ENCODE measurements around the gene SPRING1. TPM values are rescaled to one million over a fixed set of nuclear protein-coding genes. Genes with fewer than 3 reads are reported as not detected.

SPRING1 gene
- total and polyA plus RNA-seq, 2 of the 13 experiments (the other 11 are each of a cell fraction or from before 2014, with no cell fraction given) = 20.0 to 51.8 TPM

DNA sequence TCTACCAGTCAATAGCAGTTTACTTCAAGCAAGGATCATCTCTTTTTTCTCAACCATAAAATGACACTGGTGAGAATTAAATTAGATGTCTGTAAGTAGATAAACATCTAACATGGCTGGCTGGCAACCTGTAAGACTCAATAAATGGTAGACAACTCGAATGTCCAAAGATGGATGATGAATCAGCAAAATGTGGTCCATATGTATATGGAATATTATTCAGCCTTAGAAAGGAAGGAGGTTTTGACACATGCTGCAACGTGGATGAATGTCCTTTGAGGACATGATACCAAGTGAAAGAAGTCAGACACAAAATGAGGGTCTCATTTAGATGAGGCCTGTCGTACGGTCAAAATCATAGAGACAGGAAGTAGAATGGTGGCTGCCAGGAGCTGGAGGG lies 46.2 kb downstream of the SPRING1 start:
- Histone ChIP-seq H3K9me3 (ENCODE audit: low read length) (no peaks in the 10 kb centered on the region), H3K9ac (ENCODE audit: insufficient read depth, low read depth, low read length) (no peak overlapping the region), H3K4me3 (replicated peaks in 1 of 3; ENCODE audit: insufficient read depth in 1 of 3, low read depth in 2 of 3, low read length in 3 of 3) (no peak overlapping the region), H3K36me3 (replicated peaks in 1 of 2; ENCODE audit: control insufficient read depth in 1 of 2, insufficient read depth in 2 of 2, low read length in 2 of 2) (no peaks in the 10 kb centered on the region), H2AFZ (ENCODE audit: low read length) (no peak overlapping the region), H3K4me1 (ENCODE audit: insufficient read depth, low read length) (peaks cover 17% of the 10 kb centered on the region), H3K79me2 (ENCODE audit: insufficient read depth, low read length) (no peaks in the 10 kb centered on the region), H4K20me1 (ENCODE audit: insufficient read depth, low read length) (no peaks in the 10 kb centered on the region), H3K27me3 (ENCODE audit: control insufficient read depth in 1 of 2, insufficient read depth in 2 of 2, low read length in 2 of 2) (peaks cover 3 to 29% of the 10 kb centered on the region in 2 experiments; a peak in 4 of 5 replicates), H3K27ac (ENCODE audit: extremely low read length, insufficient read depth, low read length) (no peak overlapping the region), H3K4me2 (ENCODE audit: low read depth, low read length) (no peak overlapping the region)
- POLR2A ChIA-PET = no interaction called here
- DNase-seq (ENCODE audit: low spot score) (no peak), FAIRE-seq (no peak), ATAC-seq (no peak)
- peak; percentile 84 to 89 for TF ChIP-seq MAFK (conservative IDR thresholded peaks at IDR 0.05 in 1 of 2, IDR thresholded peaks at IDR 0.05 in 1 of 2; ENCODE audit: low read length in 2 of 2)
- TF ChIP-seq FIP1L1 (IDR thresholded peaks at IDR 0.05; ENCODE audit: borderline replicate concordance, insufficient read depth, low read depth, low read length) = no peak
- TF ChIP-seq MAFF (IDR thresholded peaks at IDR 0.05; ENCODE audit: low read depth, low read length) = peak; percentile 83
- TF ChIP-seq, protein P1, sequence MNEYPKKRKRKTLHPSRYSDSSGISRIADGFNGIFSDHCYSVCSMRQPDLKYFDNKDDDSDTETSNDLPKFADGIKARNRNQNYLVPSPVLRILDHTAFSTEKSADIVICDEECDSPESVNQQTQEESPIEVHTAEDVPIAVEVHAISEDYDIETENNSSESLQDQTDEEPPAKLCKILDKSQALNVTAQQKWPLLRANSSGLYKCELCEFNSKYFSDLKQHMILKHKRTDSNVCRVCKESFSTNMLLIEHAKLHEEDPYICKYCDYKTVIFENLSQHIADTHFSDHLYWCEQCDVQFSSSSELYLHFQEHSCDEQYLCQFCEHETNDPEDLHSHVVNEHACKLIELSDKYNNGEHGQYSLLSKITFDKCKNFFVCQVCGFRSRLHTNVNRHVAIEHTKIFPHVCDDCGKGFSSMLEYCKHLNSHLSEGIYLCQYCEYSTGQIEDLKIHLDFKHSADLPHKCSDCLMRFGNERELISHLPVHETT (CRISPR knock-in tag; conservative IDR thresholded peaks at IDR 0.05) = no peak
- TF ChIP-seq, protein P2, sequence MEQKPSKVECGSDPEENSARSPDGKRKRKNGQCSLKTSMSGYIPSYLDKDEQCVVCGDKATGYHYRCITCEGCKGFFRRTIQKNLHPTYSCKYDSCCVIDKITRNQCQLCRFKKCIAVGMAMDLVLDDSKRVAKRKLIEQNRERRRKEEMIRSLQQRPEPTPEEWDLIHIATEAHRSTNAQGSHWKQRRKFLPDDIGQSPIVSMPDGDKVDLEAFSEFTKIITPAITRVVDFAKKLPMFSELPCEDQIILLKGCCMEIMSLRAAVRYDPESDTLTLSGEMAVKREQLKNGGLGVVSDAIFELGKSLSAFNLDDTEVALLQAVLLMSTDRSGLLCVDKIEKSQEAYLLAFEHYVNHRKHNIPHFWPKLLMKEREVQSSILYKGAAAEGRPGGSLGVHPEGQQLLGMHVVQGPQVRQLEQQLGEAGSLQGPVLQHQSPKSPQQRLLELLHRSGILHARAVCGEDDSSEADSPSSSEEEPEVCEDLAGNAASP (CRISPR knock-in tag; IDR thresholded peaks at IDR 0.05; ENCODE audit: borderline replicate concordance) = no peak
- 67% methylated on average over 4 of the region's 4 CpGs for WGBS (ENCODE audit: low lambda C conversion rate)
- intact Hi-C loops (cut with micrococcal nuclease; ENCODE audit: unreplicated experiment) = loop anchor here (10.0 kb wide), 1 partner anchor 697 kb away; no protein-coding TSS in a partner anchor
- CTCF ChIA-PET (ENCODE audit: low intra/inter-chr PET ratio, low total read pairs) = no interaction called here
- no TSS peak for BruUV-seq (replicated peaks)
- in situ Hi-C loops (cut with HindIII; ENCODE audit: extremely low pct_ligation_motif_present, low pct_unique_long_range_greater_than_20kb) = no loop called here

DNA sequence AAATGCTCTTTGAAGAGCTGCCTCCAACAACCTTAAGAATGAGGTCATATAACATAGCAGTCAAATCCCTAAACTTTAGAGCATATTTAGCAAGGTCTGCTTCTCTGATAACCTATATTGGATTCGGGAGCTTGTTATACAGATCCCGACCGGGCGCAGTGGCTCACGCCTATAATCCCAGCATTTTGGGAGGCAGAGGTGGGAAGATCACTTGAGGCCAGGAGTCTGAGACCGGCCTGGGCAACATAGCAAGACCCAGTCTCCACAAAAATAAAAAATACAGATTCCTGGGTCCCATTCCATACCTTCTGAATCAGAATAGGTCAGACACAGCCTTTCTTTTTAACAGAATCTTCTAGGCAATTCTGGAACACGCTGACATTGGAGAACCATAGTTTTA lies 46.7 kb downstream of the SPRING1 start:
- DNase-seq (ENCODE audit: low spot score) (no peak), ATAC-seq (no peak), FAIRE-seq (no peak)
- in situ Hi-C loops (cut with HindIII; ENCODE audit: extremely low pct_ligation_motif_present, low pct_unique_long_range_greater_than_20kb) (no loop called here), intact Hi-C loops (cut with micrococcal nuclease; ENCODE audit: unreplicated experiment) (loop anchor here (10.0 kb wide), 1 partner anchor 696 kb away; no protein-coding TSS in a partner anchor)
- H3K36me3 ChIP-seq (replicated peaks in 1 of 2; ENCODE audit: control insufficient read depth in 1 of 2, insufficient read depth in 2 of 2, low read length in 2 of 2) = no peaks in the 10 kb centered on the region
- no peak overlapping the region for H2AFZ ChIP-seq (ENCODE audit: low read length)
- no peak overlapping the region for H3K27ac ChIP-seq (ENCODE audit: extremely low read length, insufficient read depth, low read length)
- H3K79me2 ChIP-seq (ENCODE audit: insufficient read depth, low read length) = no peaks in the 10 kb centered on the region
- no peaks in the 10 kb centered on the region for H3K9me3 ChIP-seq (ENCODE audit: low read length)
- no peaks in the 10 kb centered on the region for H4K20me1 ChIP-seq (ENCODE audit: insufficient read depth, low read length)
- no peak overlapping the region for H3K4me2 ChIP-seq (ENCODE audit: low read depth, low read length)
- CTCF ChIA-PET (ENCODE audit: low intra/inter-chr PET ratio, low total read pairs) = no interaction called here
- no peak overlapping the region for H3K4me3 ChIP-seq (replicated peaks in 1 of 3; ENCODE audit: insufficient read depth in 1 of 3, low read depth in 2 of 3, low read length in 3 of 3)
- POLR2A ChIA-PET = no interaction called here
- 71% methylated on average over 7 of the region's 7 CpGs for WGBS (ENCODE audit: low lambda C conversion rate)
- no peak overlapping the region for H3K9ac ChIP-seq (ENCODE audit: insufficient read depth, low read depth, low read length)
- peaks cover 3 to 29% of the 10 kb centered on the region in 2 experiments; a peak in 4 of 5 replicates for H3K27me3 ChIP-seq (ENCODE audit: control insufficient read depth in 1 of 2, insufficient read depth in 2 of 2, low read length in 2 of 2)
- BruUV-seq (replicated peaks) = no TSS peak
- peaks cover 17% of the 10 kb centered on the region for H3K4me1 ChIP-seq (ENCODE audit: insufficient read depth, low read length)
- TF ChIP-seq ZBTB8A (CRISPR knock-in tag; IDR thresholded peaks at IDR 0.05; ENCODE audit: borderline replicate concordance, low read depth) = no peak
- TF ChIP-seq, protein P3, sequence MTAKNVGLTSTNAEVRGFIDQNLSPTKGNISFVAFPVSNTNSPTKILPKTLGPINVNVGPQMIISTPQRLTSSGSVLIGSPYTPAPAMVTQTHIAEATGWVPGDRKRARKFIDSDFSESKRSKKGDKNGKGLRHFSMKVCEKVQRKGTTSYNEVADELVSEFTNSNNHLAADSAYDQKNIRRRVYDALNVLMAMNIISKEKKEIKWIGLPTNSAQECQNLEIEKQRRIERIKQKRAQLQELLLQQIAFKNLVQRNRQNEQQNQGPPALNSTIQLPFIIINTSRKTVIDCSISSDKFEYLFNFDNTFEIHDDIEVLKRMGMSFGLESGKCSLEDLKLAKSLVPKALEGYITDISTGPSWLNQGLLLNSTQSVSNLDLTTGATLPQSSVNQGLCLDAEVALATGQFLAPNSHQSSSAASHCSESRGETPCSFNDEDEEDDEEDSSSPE (CRISPR knock-in tag; IDR thresholded peaks at IDR 0.05) = no peak
- TF ChIP-seq ZNF383 (CRISPR knock-in tag; IDR thresholded peaks at IDR 0.05; ENCODE audit: borderline replicate concordance) = no peak
- no peak for TF ChIP-seq POLR2G (IDR thresholded peaks at IDR 0.05; ENCODE audit: low read depth, low read length)
- TF ChIP-seq LCORL (IDR thresholded peaks at IDR 0.05) = no peak
- no peak for TF ChIP-seq LCORL (CRISPR knock-in tag; IDR thresholded peaks at IDR 0.05)
- TF ChIP-seq ZNF556 (CRISPR knock-in tag; IDR thresholded peaks at IDR 0.05; ENCODE audit: borderline replicate concordance) = no peak

Measured in HepG2 (cell line).